GM12878 (cell line): ENCODE data around the gene NLN. TPM values are rescaled to one million over a fixed set of nuclear protein-coding genes. Genes with fewer than 3 reads are reported as not detected.
A peak's percentile ranks its signal among the peaks of the same experiment; 100 is the strongest.

ENCODE experiments used
- BMI1 ChIP-seq: fragments of 450-650 bp; IDR thresholded peaks from 2 replicates; pipeline ENCODE4 v1.6.1; 2016; ENCODE audit warnings: mild to moderate bottlenecking, moderate library complexity, borderline replicate concordance
- EP300 ChIP-seq, 2 experiments: fragments of 150-350 bp in 1 of 2; IDR thresholded peaks; 2 replicates each; pipeline ENCODE4 v1.6.1; 2011 to 2012; ENCODE audit warnings: low read depth in 2 of 2, low read length in 2 of 2, borderline replicate concordance in 1 of 2, improper control_type of control experiment in 1 of 2, inconsistent platforms in 1 of 2; ENCODE audit not compliant: control insufficient read depth in 1 of 2
- GATAD2B ChIP-seq: fragments of 450-650 bp; conservative IDR thresholded peaks from 2 replicates; pipeline ENCODE4 v1.6.1; 2017; ENCODE audit warnings: low read depth, mild to moderate bottlenecking, moderate library complexity
- IKZF1 ChIP-seq: fragments of 450-650 bp; conservative IDR thresholded peaks from 2 replicates; pipeline ENCODE4 v1.6.1; 2017; ENCODE audit warnings: antibody characterized with exemption, mild to moderate bottlenecking
- JUND ChIP-seq: IDR thresholded peaks from 2 replicates; pipeline ENCODE4 v1.6.1; 2012; ENCODE audit warnings: low read depth, mild to moderate bottlenecking, low read length, improper control_type of control experiment, moderate library complexity
- MEF2A ChIP-seq: IDR thresholded peaks from 2 replicates; pipeline ENCODE4 v1.6.1; 2011; ENCODE audit warnings: low read depth, mild to moderate bottlenecking, low read length, moderate library complexity; ENCODE audit not compliant: insufficient read depth
- MEF2B ChIP-seq: fragments of 450-650 bp; IDR thresholded peaks from 2 replicates; pipeline ENCODE4 v1.6.1; 2018; ENCODE audit warnings: mild to moderate bottlenecking, moderate library complexity; ENCODE audit not compliant: partially characterized antibody, poor library complexity, severe bottlenecking
- NR2F1 ChIP-seq: fragments of 450-650 bp; conservative IDR thresholded peaks from 2 replicates; pipeline ENCODE4 v1.6.1; 2017; ENCODE audit warnings: mild to moderate bottlenecking
- PAX5 ChIP-seq: IDR thresholded peaks from 2 replicates; pipeline ENCODE4 v1.6.1; 2011; ENCODE audit warnings: low read depth, low read length, borderline replicate concordance
- RAD21 ChIP-seq: IDR thresholded peaks from 2 replicates; pipeline ENCODE4 v1.6.1; 2011; ENCODE audit warnings: mild to moderate bottlenecking, low read depth, low read length, moderate library complexity; ENCODE audit not compliant: insufficient read depth
- RELA ChIP-seq: fragments of 450-650 bp; IDR thresholded peaks from 2 replicates; pipeline ENCODE4 v1.8.0; 2014; ENCODE audit warnings: borderline replicate concordance; ENCODE audit not compliant: partially characterized antibody
- TBL1XR1 ChIP-seq: IDR thresholded peaks from 2 replicates; pipeline ENCODE4 v1.6.1; 2012; ENCODE audit warnings: low read depth, low read length, improper control_type of control experiment
- YY1 ChIP-seq: IDR thresholded peaks from 2 replicates; pipeline ENCODE4 v1.6.1; 2011; ENCODE audit warnings: low read depth, mild to moderate bottlenecking, low read length
- ZBED1 ChIP-seq: IDR thresholded peaks from 2 replicates; pipeline ENCODE4 v1.6.1; 2016; ENCODE audit warnings: borderline replicate concordance
- polyA plus RNA-seq, 11 experiments: library from polyadenylated mRNA; depleted of rRNA in 4 of 11; unstranded in 6 of 11; stranded (reverse) in 5 of 11; fragments of >200 nt; fragmentation: Nextera tagmentation in 4 of 11; fragmentation: Illumina TruSeq in 1 of 11; extraction: Ambion mirVana in 4 of 11; extraction: Trizol in 1 of 11; gene quantifications; 1 replicate in 1 of 11; 2 replicates in 10 of 11; pipeline versions ENCODE4 v1.2.1 to v1.2.3, GENCODE V29; 2011 to 2016; ENCODE audit warnings: inconsistent platforms in 2 of 11, missing spikeins in 2 of 11, low read depth in 1 of 11
- total RNA-seq, 4 experiments: library from RNA; depleted of rRNA in 3 of 4; stranded (reverse); fragments of >200 nt in 3 of 4; fragmentation: Illumina TruSeq in 1 of 4; extraction: Trizol in 1 of 4; gene quantifications; 2 replicates each; pipeline versions ENCODE4 v1.2.1 to v1.2.3, GENCODE V29; 2013 to 2021
- TF ChIP-seq, protein P1 (sequence below): IDR thresholded peaks from 2 replicates; pipeline ENCODE4 v1.6.1; 2012; ENCODE audit warnings: low read depth, low read length, improper control_type of control experiment
- TF ChIP-seq, protein P2 (sequence below): fragments of 450-650 bp; IDR thresholded peaks from 2 replicates; pipeline ENCODE4 v1.6.1; 2016; ENCODE audit warnings: mild to moderate bottlenecking
- TF ChIP-seq, protein P3 (sequence below): fragments of 450-650 bp; formaldehyde crosslinking; IDR thresholded peaks from 2 replicates; pipeline ENCODE4 v1.4.0; 2022; ENCODE audit warnings: mild to moderate bottlenecking, moderate library complexity
- TF ChIP-seq, protein P4 (sequence below): fragments of 450-650 bp; IDR thresholded peaks from 2 replicates; pipeline ENCODE4 v1.6.1; 2014; ENCODE audit warnings: mild to moderate bottlenecking
- TF ChIP-seq, protein P5 (sequence below): IDR thresholded peaks from 2 replicates; pipeline ENCODE4 v1.6.1; 2011; ENCODE audit warnings: low read depth, low read length, improper control_type of control experiment, borderline replicate concordance

Gene NLN
- total and polyA plus RNA-seq, 10 of the 15 experiments (the other 5 are each of a cell fraction or from before 2014, with no cell fraction given): 6.8 to 56.9 (median 33.3) TPM

DNA sequence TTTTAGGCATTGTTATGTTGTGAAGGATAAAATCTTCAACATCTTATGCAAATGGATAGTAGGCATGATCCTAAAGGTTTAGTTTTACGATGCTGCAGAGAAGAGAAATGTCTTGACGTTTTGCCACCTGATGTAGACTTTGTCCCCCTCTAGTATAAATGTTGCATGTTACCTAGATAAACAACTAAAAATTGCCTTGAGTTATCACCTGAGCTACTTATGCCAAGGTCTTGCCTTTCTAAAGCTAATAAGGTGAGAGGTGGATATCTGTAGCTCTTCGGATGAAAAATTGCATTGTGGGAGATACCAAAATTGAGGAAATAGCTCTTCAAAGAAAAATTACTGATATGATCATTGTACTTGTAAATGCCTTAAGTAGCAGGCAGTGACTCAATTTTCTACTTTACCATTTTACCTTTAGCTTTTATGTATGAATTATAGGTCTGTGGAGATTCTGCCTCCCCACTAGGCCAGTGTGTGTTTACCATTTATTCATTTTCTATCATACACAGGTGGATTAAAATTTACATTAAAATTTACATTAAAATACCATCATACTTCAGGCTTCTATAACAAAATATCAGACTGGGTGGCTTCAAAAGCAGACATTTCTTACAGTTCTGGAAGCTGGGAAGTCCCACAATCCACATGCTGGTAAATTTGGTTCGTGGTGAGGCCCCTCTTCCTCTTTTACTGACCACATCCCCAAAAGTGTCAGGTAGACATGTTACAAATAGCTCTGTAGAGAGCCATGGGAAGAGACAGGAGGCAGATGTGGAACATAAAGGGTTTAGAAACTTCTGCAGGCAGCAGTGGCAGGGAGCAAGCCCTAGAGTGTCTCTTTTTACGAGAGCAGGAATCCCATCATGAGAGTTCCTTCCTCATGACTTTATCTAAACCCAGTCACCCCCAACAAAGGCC, 103.7 kb downstream of the NLN start (continued):
- 0 out of 2 replicates have a peak, but pooled peaks have one; percentile 33 for TF ChIP-seq GATAD2B
- TF ChIP-seq PAX5: peak; percentile 65
- 0 out of 2 replicates have a peak, but pooled peaks have one; percentile 34 for TF ChIP-seq RAD21
- TF ChIP-seq, protein P1, sequence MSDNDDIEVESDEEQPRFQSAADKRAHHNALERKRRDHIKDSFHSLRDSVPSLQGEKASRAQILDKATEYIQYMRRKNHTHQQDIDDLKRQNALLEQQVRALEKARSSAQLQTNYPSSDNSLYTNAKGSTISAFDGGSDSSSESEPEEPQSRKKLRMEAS: no peak
- TF ChIP-seq ZBED1: 0 out of 2 replicates have a peak, but pooled peaks have one; percentile 34
- peak; percentile 88 for TF ChIP-seq TBL1XR1
- TF ChIP-seq JUND: no peak
- TF ChIP-seq, protein P2, sequence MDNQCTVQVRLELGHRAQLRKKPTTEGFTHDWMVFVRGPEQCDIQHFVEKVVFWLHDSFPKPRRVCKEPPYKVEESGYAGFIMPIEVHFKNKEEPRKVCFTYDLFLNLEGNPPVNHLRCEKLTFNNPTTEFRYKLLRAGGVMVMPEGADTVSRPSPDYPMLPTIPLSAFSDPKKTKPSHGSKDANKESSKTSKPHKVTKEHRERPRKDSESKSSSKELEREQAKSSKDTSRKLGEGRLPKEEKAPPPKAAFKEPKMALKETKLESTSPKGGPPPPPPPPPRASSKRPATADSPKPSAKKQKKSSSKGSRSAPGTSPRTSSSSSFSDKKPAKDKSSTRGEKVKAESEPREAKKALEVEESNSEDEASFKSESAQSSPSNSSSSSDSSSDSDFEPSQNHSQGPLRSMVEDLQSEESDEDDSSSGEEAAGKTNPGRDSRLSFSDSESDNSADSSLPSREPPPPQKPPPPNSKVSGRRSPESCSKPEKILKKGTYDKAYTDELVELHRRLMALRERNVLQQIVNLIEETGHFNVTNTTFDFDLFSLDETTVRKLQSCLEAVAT: peak; percentile 86
- peak; percentile 97 for TF ChIP-seq IKZF1
- TF ChIP-seq MEF2B: peak; percentile 89
- peak; percentile 43 for TF ChIP-seq RELA
- peak; percentile 95 for TF ChIP-seq MEF2A
- TF ChIP-seq YY1: peak; percentile 65; the same call in 1 of the 2 replicates
- TF ChIP-seq, protein P3, sequence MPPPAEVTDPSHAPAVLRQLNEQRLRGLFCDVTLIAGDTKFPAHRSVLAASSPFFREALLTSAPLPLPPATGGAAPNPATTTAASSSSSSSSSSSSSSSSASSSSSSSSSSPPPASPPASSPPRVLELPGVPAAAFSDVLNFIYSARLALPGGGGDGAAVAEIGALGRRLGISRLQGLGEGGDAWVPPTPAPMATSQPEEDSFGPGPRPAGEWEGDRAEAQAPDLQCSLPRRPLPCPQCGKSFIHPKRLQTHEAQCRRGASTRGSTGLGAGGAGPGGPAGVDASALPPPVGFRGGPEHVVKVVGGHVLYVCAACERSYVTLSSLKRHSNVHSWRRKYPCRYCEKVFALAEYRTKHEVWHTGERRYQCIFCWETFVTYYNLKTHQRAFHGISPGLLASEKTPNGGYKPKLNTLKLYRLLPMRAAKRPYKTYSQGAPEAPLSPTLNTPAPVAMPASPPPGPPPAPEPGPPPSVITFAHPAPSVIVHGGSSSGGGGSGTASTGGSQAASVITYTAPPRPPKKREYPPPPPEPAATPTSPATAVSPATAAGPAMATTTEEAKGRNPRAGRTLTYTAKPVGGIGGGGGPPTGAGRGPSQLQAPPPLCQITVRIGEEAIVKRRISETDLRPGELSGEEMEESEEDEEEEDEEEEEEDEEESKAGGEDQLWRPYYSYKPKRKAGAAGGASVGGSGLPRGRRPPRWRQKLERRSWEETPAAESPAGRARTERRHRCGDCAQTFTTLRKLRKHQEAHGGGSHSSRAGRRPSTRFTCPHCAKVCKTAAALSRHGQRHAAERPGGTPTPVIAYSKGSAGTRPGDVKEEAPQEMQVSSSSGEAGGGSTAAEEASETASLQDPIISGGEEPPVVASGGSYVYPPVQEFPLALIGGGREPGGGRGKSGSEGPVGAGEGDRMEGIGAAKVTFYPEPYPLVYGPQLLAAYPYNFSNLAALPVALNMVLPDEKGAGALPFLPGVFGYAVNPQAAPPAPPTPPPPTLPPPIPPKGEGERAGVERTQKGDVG: no peak
- TF ChIP-seq, protein P4, sequence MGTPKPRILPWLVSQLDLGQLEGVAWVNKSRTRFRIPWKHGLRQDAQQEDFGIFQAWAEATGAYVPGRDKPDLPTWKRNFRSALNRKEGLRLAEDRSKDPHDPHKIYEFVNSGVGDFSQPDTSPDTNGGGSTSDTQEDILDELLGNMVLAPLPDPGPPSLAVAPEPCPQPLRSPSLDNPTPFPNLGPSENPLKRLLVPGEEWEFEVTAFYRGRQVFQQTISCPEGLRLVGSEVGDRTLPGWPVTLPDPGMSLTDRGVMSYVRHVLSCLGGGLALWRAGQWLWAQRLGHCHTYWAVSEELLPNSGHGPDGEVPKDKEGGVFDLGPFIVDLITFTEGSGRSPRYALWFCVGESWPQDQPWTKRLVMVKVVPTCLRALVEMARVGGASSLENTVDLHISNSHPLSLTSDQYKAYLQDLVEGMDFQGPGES: no peak
- TF ChIP-seq EP300 (IDR thresholded peaks at IDR 0.05; ENCODE audit: borderline replicate concordance in 1 of 2, control insufficient read depth in 1 of 2, low read depth in 2 of 2, low read length in 2 of 2): peak; percentile 65 to 80; a peak in 3 of 4 replicates
- TF ChIP-seq, protein P5, sequence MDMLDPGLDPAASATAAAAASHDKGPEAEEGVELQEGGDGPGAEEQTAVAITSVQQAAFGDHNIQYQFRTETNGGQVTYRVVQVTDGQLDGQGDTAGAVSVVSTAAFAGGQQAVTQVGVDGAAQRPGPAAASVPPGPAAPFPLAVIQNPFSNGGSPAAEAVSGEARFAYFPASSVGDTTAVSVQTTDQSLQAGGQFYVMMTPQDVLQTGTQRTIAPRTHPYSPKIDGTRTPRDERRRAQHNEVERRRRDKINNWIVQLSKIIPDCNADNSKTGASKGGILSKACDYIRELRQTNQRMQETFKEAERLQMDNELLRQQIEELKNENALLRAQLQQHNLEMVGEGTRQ: no peak
- TF ChIP-seq NR2F1: peak; percentile 39; the same call in 1 of the 2 replicates
- peak; percentile 71; the same call in 1 of the 2 replicates for TF ChIP-seq BMI1
